Cardiac fibroblast (primary cell): Measurements from ENCODE around the gene CILP.
"Not testable (repeated sequence)": the region's sequence is repeated elsewhere in the genome, so short reads cannot be mapped to it uniquely, and the experiment has no call there.

ENCODE experiments used
- DNase-seq, 2 donors: peaks; one replicate each; pipeline versions ENCODE4 v3.0.0 to v3.0.0-alpha.2; 2010; ENCODE audit warnings: low read depth in 2 of 2
- H3K4me3 ChIP-seq, 2 donors: replicated peaks in 1 of 2; 1 replicate in 1 of 2; 2 replicates in 1 of 2; pipeline ENCODE4 v1.5.1; 2011; ENCODE audit warnings: low read depth in 2 of 2, low read length in 2 of 2, mild to moderate bottlenecking in 2 of 2, moderate library complexity in 1 of 2
- CTCF ChIP-seq: IDR thresholded peaks from one replicate; pipeline ENCODE4 v1.5.1; 2011; ENCODE audit warnings: low read depth, mild to moderate bottlenecking, low read length, inconsistent platforms

The CILP gene

GRCh38 chr15:65184868-65185717 is 26.2 kb downstream of the CILP start, which contains the start of gene CLPX:
TSS of gene CLPX (minus strand) at chr15:65185342. CDS start at chr15:65185153, 189 bp downstream.
- peak; percentile 92 to 98 for DNase-seq
- peak within 1 kb of the TSS; percentile 90 to 96 for H3K4me3 ChIP-seq
- no peak for TF ChIP-seq CTCF

GRCh38 chr15:65184305-65184867 is 26.9 kb downstream of the CILP start:
- peak; percentile 54 to 65 for DNase-seq
- peak overlapping the region; percentile 90 to 96 for H3K4me3 ChIP-seq
- TF ChIP-seq CTCF, result no peak

- peak overlapping the region; percentile 90 to 96 for H3K4me3 ChIP-seq
- DNase-seq, result no peak
- TF ChIP-seq CTCF, result no peak
Observed at GRCh38 chr15:65183865-65184159, 27.5 kb downstream of the CILP start.

- DNase-seq, result no peak
- no peak for TF ChIP-seq CTCF
- H3K4me3 ChIP-seq, result no peak overlapping the region
Observed at GRCh38 chr15:65182538-65182937, 28.7 kb downstream of the CILP start.

GRCh38 chr15:65181582-65182353 is 29.5 kb downstream of the CILP start:
- not testable (repeated sequence) for H3K4me3 ChIP-seq, DNase-seq

GRCh38 chr15:65180167-65180566 is 31.1 kb downstream of the CILP start:
- H3K4me3 ChIP-seq, result no peak overlapping the region
- TF ChIP-seq CTCF, result no peak
- no peak for DNase-seq

- TF ChIP-seq CTCF, result no peak
- peak in 1 of 2 donors; percentile 24 for DNase-seq
Observed at GRCh38 chr15:65177901-65178300, 33.4 kb downstream of the CILP start.

More at GRCh38 chr15:65177901-65178300, 33.4 kb downstream of the CILP start:
- H3K4me3 ChIP-seq, result no peak overlapping the region
